ENCODE results near the gene DNAJC9.

DNA sequence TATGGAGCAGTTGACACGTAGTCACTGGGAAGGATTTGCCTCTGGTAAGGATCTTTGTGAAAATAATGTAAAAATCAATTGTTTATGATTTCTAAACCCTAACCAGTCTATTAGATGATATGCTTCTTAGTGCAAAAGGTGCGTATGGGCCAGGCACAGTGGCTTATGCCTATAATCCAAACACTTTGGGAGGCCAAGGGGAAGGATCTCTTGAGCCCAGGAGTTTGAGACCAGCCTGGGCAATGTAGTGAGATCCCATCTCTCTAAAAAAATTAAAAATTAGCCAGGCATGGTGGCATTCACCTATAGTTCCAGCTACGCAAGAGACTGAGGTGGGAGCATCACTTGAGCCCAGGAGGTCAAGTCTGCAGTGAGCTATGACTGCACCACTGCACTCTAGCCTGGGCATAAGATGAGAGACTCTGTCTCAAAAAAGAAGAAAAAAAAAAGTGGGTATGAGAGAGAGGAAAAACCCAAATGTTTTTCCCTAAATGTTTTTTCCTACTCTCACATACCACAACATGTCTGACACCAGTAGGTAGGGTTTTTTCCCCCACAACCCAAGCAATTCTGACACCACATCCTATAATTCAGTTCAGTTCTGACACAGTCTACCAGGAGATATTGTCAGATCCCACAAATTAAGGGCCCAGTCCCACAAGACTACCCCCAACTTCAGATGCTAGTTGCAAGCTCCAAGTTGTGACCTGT is 36.5 kb downstream of the DNAJC9 start:
- TF ChIP-seq POLR2A (IDR thresholded peaks at IDR 0.05): no peak
- TF ChIP-seq, protein P1, sequence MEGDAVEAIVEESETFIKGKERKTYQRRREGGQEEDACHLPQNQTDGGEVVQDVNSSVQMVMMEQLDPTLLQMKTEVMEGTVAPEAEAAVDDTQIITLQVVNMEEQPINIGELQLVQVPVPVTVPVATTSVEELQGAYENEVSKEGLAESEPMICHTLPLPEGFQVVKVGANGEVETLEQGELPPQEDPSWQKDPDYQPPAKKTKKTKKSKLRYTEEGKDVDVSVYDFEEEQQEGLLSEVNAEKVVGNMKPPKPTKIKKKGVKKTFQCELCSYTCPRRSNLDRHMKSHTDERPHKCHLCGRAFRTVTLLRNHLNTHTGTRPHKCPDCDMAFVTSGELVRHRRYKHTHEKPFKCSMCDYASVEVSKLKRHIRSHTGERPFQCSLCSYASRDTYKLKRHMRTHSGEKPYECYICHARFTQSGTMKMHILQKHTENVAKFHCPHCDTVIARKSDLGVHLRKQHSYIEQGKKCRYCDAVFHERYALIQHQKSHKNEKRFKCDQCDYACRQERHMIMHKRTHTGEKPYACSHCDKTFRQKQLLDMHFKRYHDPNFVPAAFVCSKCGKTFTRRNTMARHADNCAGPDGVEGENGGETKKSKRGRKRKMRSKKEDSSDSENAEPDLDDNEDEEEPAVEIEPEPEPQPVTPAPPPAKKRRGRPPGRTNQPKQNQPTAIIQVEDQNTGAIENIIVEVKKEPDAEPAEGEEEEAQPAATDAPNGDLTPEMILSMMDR (IDR thresholded peaks at IDR 0.05 in 8 of 11, conservative IDR thresholded peaks at IDR 0.05 in 3 of 11): no peak
- no peak for TF ChIP-seq POLR2AphosphoS5 (IDR thresholded peaks at IDR 0.05)
